HL-60 (cell line): Measurements from ENCODE around the gene CPNE4.

Experiments
- DNase-seq, 2 experiments: peaks; one replicate each; pipeline ENCODE4 v3.0.0-alpha.2; 2010 to 2020; ENCODE audit warnings: low read depth in 1 of 2, low spot score in 1 of 2
- H3K27ac ChIP-seq: fragments of 250-450 bp; sonication (Bioruptor Pico); replicated peaks from 2 replicates; pipeline ENCODE4 v1.5.1; 2020; ENCODE audit warnings: mild to moderate bottlenecking, moderate library complexity
- H3K27me3 ChIP-seq: fragments of 250-450 bp; sonication (Bioruptor Pico); 2 replicates; pipeline ENCODE4 v1.5.1; 2021; ENCODE audit warnings: mild to moderate bottlenecking, moderate library complexity; ENCODE audit not compliant: insufficient read depth, poor library complexity, severe bottlenecking
- H3K4me3 ChIP-seq: replicated peaks from 2 replicates; pipeline ENCODE4 v1.5.1; 2011; ENCODE audit warnings: mild to moderate bottlenecking, control low read depth, low read length; ENCODE audit not compliant: insufficient read depth
- CTCF ChIP-seq: IDR thresholded peaks from one replicate; pipeline ENCODE4 v1.5.1; 2011; ENCODE audit warnings: low read length, control low read depth, inconsistent platforms; ENCODE audit not compliant: insufficient read depth
- GABPA ChIP-seq: IDR thresholded peaks from 2 replicates; pipeline ENCODE4 v1.6.1; 2012; ENCODE audit warnings: low read depth
- POLR2AphosphoS5 ChIP-seq: IDR thresholded peaks from 2 replicates; pipeline ENCODE4 v1.6.1; 2012; ENCODE audit warnings: low read depth
- REST ChIP-seq: IDR thresholded peaks from 2 replicates; pipeline ENCODE4 v1.6.1; 2012; ENCODE audit warnings: low read depth; ENCODE audit not compliant: insufficient replicate concordance
- SPI1 ChIP-seq: IDR thresholded peaks from 2 replicates; pipeline ENCODE4 v1.6.1; 2012; ENCODE audit warnings: low read depth, mild to moderate bottlenecking, borderline replicate concordance

CPNE4 gene

GRCh38 chr3:132008837-132009236, 26.0 kb downstream of the CPNE4 start:
- DNase-seq = no peak
- Histone ChIP-seq H3K27me3 (peaks cover 3% of the 10 kb centered on the region), H3K27ac (no peak overlapping the region)

GRCh38 chr3:132007617-132008016, 27.2 kb downstream of the CPNE4 start:
- H3K27me3 ChIP-seq = no peaks in the 10 kb centered on the region
- no peak overlapping the region for H3K4me3 ChIP-seq
- no peak for DNase-seq
- TF ChIP-seq GABPA = no peak
- TF ChIP-seq SPI1 = no peak
- no peak for TF ChIP-seq POLR2AphosphoS5
- TF ChIP-seq CTCF = no peak
- no peak for TF ChIP-seq REST
- H3K27ac ChIP-seq = no peak overlapping the region

More at GRCh38 chr3:132008837-132009236, 26.0 kb downstream of the CPNE4 start:
- TF ChIP-seq CTCF = no peak
- no peak overlapping the region for H3K4me3 ChIP-seq

- DNase-seq = peak; percentile 3 to 40
- TF ChIP-seq SPI1 (no peak), CTCF (peak; percentile 51)
- no peaks in the 10 kb centered on the region for H3K27me3 ChIP-seq
Observed at GRCh38 chr3:132006605-132007204, 28.1 kb downstream of the CPNE4 start.

GRCh38 chr3:132004571-132004970, 30.2 kb downstream of the CPNE4 start:
- Histone ChIP-seq H3K27me3 (no peaks in the 10 kb centered on the region), H3K27ac (no peak overlapping the region), H3K4me3 (no peak overlapping the region)
- no peak for TF ChIP-seq POLR2AphosphoS5
- no peak for TF ChIP-seq GABPA
- no peak for DNase-seq

More at GRCh38 chr3:132006605-132007204, 28.1 kb downstream of the CPNE4 start:
- Histone ChIP-seq H3K27ac (no peak overlapping the region), H3K4me3 (no peak overlapping the region)

- no peak overlapping the region for H3K4me3 ChIP-seq
Observed at GRCh38 chr3:132003685-132004084, 31.1 kb downstream of the CPNE4 start.

More at GRCh38 chr3:132003685-132004084, 31.1 kb downstream of the CPNE4 start:
- no peak overlapping the region for H3K27ac ChIP-seq
- no peaks in the 10 kb centered on the region for H3K27me3 ChIP-seq
- no peak for TF ChIP-seq REST
- no peak for TF ChIP-seq GABPA
- DNase-seq = no peak
